GM19372 (cell line): Measurements from ENCODE around the gene ETS1.

ENCODE experiments used
- ATAC-seq: cut with Tn5 transposase; IDR thresholded peaks from one replicate; pipeline ENCODE4 v1.9.1; 2021; ENCODE audit warnings: mild to moderate bottlenecking, low read depth, moderate library complexity; ENCODE audit not compliant: unreplicated experiment

Gene ETS1

GRCh38 chr11:128548649-128549255 is 38.6 kb downstream of the ETS1 start:
- no peak for ATAC-seq

- no peak for ATAC-seq
These were observed 39.3 kb downstream of the ETS1 start for GRCh38 chr11:128547946-128548648.

- no peak for ATAC-seq
These were observed 40.4 kb downstream of the ETS1 start for GRCh38 chr11:128546916-128547315.

- no peak for ATAC-seq
These were observed 42.8 kb downstream of the ETS1 start for GRCh38 chr11:128544471-128545051.

GRCh38 chr11:128540469-128540868 is 46.9 kb downstream of the ETS1 start:
- ATAC-seq, result no peak

- no peak for ATAC-seq
These were observed 50.9 kb downstream of the ETS1 start for GRCh38 chr11:128536506-128536905.

GRCh38 chr11:128535468-128536457 is 51.6 kb downstream of the ETS1 start:
- ATAC-seq, result no peak

GRCh38 chr11:128533472-128533871 is 53.9 kb downstream of the ETS1 start:
- ATAC-seq, result no peak

GRCh38 chr11:128532572-128533091 is 54.7 kb downstream of the ETS1 start:
- ATAC-seq, result no peak

GRCh38 chr11:128532016-128532571 is 55.3 kb downstream of the ETS1 start:
- no peak for ATAC-seq

- ATAC-seq, result no peak
These were observed 55.8 kb downstream of the ETS1 start for GRCh38 chr11:128531588-128531987.

- ATAC-seq, result no peak
These were observed 57.0 kb downstream of the ETS1 start for GRCh38 chr11:128530118-128531074.

GRCh38 chr11:128528294-128528693 is 59.1 kb downstream of the ETS1 start:
- no peak for ATAC-seq

GRCh38 chr11:128527046-128527445 is 60.3 kb downstream of the ETS1 start:
- ATAC-seq, result no peak

- ATAC-seq, result no peak
These were observed 61.7 kb downstream of the ETS1 start for GRCh38 chr11:128525411-128526243.

- no peak for ATAC-seq
These were observed 63.2 kb downstream of the ETS1 start for GRCh38 chr11:128524172-128524571.

- no peak for ATAC-seq
These were observed 63.7 kb downstream of the ETS1 start for GRCh38 chr11:128523641-128524040.

GRCh38 chr11:128522943-128523518 is 64.3 kb downstream of the ETS1 start:
- ATAC-seq, result no peak
